Mucosa of rectum (tissue), 2 donors: ENCODE data around the gene STX18.

ENCODE experiments used
- H3K27ac ChIP-seq, 2 donors: one replicate each; pipeline ENCODE4 v1.7.0; 2013; ENCODE audit warnings: inconsistent platforms in 2 of 2, low read depth in 2 of 2, low read length in 2 of 2
- H3K27me3 ChIP-seq, 2 donors: one replicate each; pipeline ENCODE4 v1.7.0; 2013; ENCODE audit warnings: low read length in 2 of 2; ENCODE audit not compliant: control insufficient read depth in 2 of 2, insufficient read depth in 2 of 2
- H3K36me3 ChIP-seq, 2 donors: one replicate each; pipeline ENCODE4 v1.7.0; 2013; ENCODE audit warnings: low read length in 2 of 2; ENCODE audit not compliant: control insufficient read depth in 2 of 2, insufficient read depth in 2 of 2
- H3K4me1 ChIP-seq, 2 donors: one replicate each; pipeline ENCODE4 v1.7.0; 2013; ENCODE audit warnings: low read length in 2 of 2, mild to moderate bottlenecking in 1 of 2; ENCODE audit not compliant: control insufficient read depth in 2 of 2, insufficient read depth in 2 of 2
- H3K4me3 ChIP-seq, 2 donors: one replicate each; pipeline ENCODE4 v1.7.0; 2013; ENCODE audit warnings: low read length in 2 of 2
- H3K9ac ChIP-seq, 2 donors: one replicate each; pipeline ENCODE4 v1.7.0; 2013; ENCODE audit warnings: low read length in 2 of 2, low read depth in 1 of 2, mild to moderate bottlenecking in 1 of 2
- H3K9me3 ChIP-seq, 2 donors: one replicate each; pipeline ENCODE4 v1.7.0; 2013; ENCODE audit warnings: low read length in 2 of 2; ENCODE audit not compliant: control insufficient read depth in 2 of 2
- donor health status: healthy.
- donor health status: Normal muscosa, but diverticular disease.

STX18 gene

DNA sequence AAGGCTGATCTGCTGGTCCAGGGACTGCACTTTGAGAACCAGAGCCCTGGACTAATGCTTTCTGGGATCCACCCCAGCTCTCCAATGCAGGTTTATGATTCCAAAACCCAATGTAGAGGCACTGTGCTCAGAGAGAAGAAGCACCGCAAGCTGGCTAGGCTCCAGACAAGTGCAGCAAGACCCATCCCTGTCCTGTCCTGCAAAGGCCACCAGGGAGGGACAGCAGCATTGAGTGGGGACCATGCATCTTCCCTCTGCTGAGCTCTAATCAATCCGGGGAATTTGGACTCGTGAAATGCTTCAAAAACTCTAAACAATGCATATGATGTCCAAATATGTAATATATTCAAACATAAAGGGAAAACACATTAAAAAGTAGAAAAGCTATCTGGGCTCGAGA lies 165.8 kb downstream of the STX18 start:
- no peak overlapping the region for H3K4me3 ChIP-seq
- H3K27ac ChIP-seq: no peak overlapping the region
- peaks cover 0 to 5% of the 10 kb centered on the region in 2 donors for H3K27me3 ChIP-seq
- no peaks in the 10 kb centered on the region for H3K36me3 ChIP-seq
- no peak overlapping the region for H3K9ac ChIP-seq
- no peaks in the 10 kb centered on the region for H3K4me1 ChIP-seq
- peaks cover 4 to 5% of the 10 kb centered on the region in 2 donors for H3K9me3 ChIP-seq

DNA sequence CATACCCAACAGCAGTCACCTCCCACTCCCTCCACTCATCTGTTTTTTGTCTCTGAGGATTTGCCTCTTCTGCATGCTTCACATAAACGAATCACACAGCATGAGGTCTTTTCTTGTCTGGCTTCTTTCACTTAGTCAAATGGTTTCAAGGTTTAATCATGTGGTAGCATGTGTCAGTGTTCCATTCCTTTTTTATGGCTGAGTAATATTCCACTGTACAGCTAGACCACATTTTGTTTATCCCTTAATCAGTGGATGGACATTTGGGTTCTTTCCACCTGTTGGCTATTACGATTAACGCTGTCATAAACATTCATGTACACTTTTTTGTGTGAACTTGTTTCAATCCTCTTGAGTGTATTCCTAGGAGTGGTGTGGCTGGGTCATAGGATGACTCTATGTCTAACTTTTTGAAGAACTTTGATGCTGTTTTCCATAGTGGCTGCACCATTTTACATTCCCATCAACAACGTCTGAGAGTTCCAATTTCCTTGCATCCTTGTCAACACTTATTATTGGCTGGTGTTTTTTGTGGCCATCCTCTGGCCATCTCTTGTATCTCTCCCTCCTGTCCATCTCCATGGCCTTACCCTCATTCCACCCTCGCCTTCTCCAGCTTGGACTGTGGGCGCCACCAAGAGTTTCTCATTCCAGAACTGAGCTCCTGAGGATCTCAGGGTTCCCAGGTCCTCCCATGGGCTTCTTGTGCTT lies 167.3 kb downstream of the STX18 start:
- H3K27me3 ChIP-seq: peaks cover 0 to 2% of the 10 kb centered on the region in 2 donors
- H3K4me3 ChIP-seq: no peak overlapping the region
- no peak overlapping the region for H3K27ac ChIP-seq
- H3K36me3 ChIP-seq: no peaks in the 10 kb centered on the region
- no peak overlapping the region for H3K9ac ChIP-seq
- no peaks in the 10 kb centered on the region for H3K4me1 ChIP-seq
- H3K9me3 ChIP-seq: peaks cover 4 to 5% of the 10 kb centered on the region in 2 donors
